Spleen (tissue), 7 donors: ENCODE measurements around the gene SORCS3.

ENCODE experiments used
- CTCF ChIP-seq, 11 experiments: fragments of 200-600 bp in 7 of 11; fragments of 450-650 bp in 4 of 11; sonication (generic) in 4 of 11; IDR thresholded peaks in 8 of 11; conservative IDR thresholded peaks in 3 of 11; 1 replicate in 7 of 11; 2 replicates in 4 of 11; pipeline versions ENCODE4 v1.4.0 to v1.8.0; 2016 to 2021; ENCODE audit warnings: antibody characterized with exemption in 11 of 11, inconsistent platforms in 4 of 11, mild to moderate bottlenecking in 1 of 11
- POLR2A ChIP-seq, 3 donors: fragments of 450-650 bp; IDR thresholded peaks; one replicate each; pipeline ENCODE4 v1.5.1; 2017; ENCODE audit warnings: antibody characterized with exemption in 3 of 3, mild to moderate bottlenecking in 1 of 3
- POLR2AphosphoS5 ChIP-seq, 3 donors: sonication (generic); formaldehyde crosslinking; IDR thresholded peaks; one replicate each; pipeline ENCODE4 v1.5.1; 2017; ENCODE audit warnings: antibody characterized with exemption in 3 of 3
- donor health status: DM: no; HTN: no; CAD: no; lungs with moderate emphysema.
- donor health status: DM: no; HTN: no; CAD: no.
- donor health status: DM: no; HTN: no; CAD: no.

- TF ChIP-seq CTCF (IDR thresholded peaks at IDR 0.05 in 8 of 11, conservative IDR thresholded peaks at IDR 0.05 in 3 of 11) (no peak), POLR2A (IDR thresholded peaks at IDR 0.05) (no peak), POLR2AphosphoS5 (IDR thresholded peaks at IDR 0.05) (no peak)
Measured at GRCh38 chr10:105145711-105146110, 504.6 kb downstream of the SORCS3 start.
